B cell (primary cell): Measurements from ENCODE around the gene MRPS23. TPM values are rescaled to one million over a fixed set of nuclear protein-coding genes. Genes with fewer than 3 reads are reported as not detected.

Source experiments
- ATAC-seq: fragments of 200-7000 bp; cut with Tn5 transposase; one replicate; pipeline ENCODE4 v1.10.0; 2021; ENCODE audit warnings: low read depth, mild to moderate bottlenecking, moderate number of reproducible peaks, moderate library complexity
- CTCF ChIA-PET: fragments of 350-600 bp; sonication (Branson Sonifier 250); formaldehyde crosslinking; loops from one replicate; lab custom pipeline; 2021; ENCODE audit warnings: antibody characterized with exemption, inconsistent platforms; lab: Charles Lee
- POLR2A ChIA-PET: fragments of 350-600 bp; sonication (Branson Sonifier 250); formaldehyde crosslinking; loops from one replicate; lab custom pipeline; 2021; ENCODE audit warnings: antibody characterized with exemption; lab: Charles Lee
- DNase-seq: peaks from one replicate; pipeline ENCODE4 v3.0.0; 2013
- H2AFZ ChIP-seq: 2 replicates; pipeline ENCODE4 v1.6.1; 2012; ENCODE audit warnings: mild to moderate bottlenecking, low read depth, low read length; ENCODE audit not compliant: insufficient read depth, poor library complexity, severe bottlenecking
- H3K27ac ChIP-seq, 2 donors: 1 replicate in 1 of 2; 2 replicates in 1 of 2; pipeline ENCODE4 v1.5.1; 2012 to 2013; ENCODE audit warnings: low read length in 2 of 2, mild to moderate bottlenecking in 2 of 2, moderate library complexity in 1 of 2
- H3K27me3 ChIP-seq, 4 experiments: fragments of 200-600 bp in 1 of 4; sonication (generic) in 1 of 4; replicated peaks in 1 of 4; 1 replicate in 2 of 4; 2 replicates in 2 of 4; pipeline versions ENCODE4 v1.6.1 to v1.7.0; 2013 to 2016; ENCODE audit warnings: low read length in 3 of 4, mild to moderate bottlenecking in 2 of 4, mixed read lengths in 1 of 4, moderate library complexity in 1 of 4; ENCODE audit not compliant: insufficient read depth in 4 of 4, control insufficient read depth in 3 of 4; ENCODE audit errors: control extremely low read depth in 1 of 4
- H3K36me3 ChIP-seq, 2 experiments: replicated peaks in 1 of 2; 1 replicate in 1 of 2; 2 replicates in 1 of 2; pipeline versions ENCODE4 v1.6.1 to v1.7.1; 2013; ENCODE audit warnings: low read length in 1 of 2; ENCODE audit not compliant: insufficient read depth in 2 of 2, control insufficient read depth in 1 of 2; ENCODE audit errors: control extremely low read depth in 1 of 2, extremely low read depth in 1 of 2
- H3K4me1 ChIP-seq, 2 donors: fragments of 200-600 bp in 1 of 2; sonication (generic) in 1 of 2; 1 replicate in 1 of 2; 2 replicates in 1 of 2; pipeline versions ENCODE4 v1.5.1 to v1.6.1; 2013 to 2017; ENCODE audit warnings: low read length in 2 of 2; ENCODE audit not compliant: control insufficient read depth in 2 of 2, insufficient read depth in 2 of 2
- H3K4me2 ChIP-seq: replicated peaks from 2 replicates; pipeline ENCODE3; 2012; ENCODE audit warnings: mild to moderate bottlenecking, low read depth, low read length; ENCODE audit not compliant: poor library complexity, severe bottlenecking
- H3K4me3 ChIP-seq, 5 experiments: fragments of 200-600 bp in 1 of 5; sonication (generic) in 1 of 5; 1 replicate in 3 of 5; 2 replicates in 2 of 5; pipeline versions ENCODE4 v1.5.1 to v1.7.0; 2011 to 2016; ENCODE audit warnings: low read length in 4 of 5, mild to moderate bottlenecking in 4 of 5, low read depth in 2 of 5, control low read depth in 1 of 5, moderate library complexity in 1 of 5; ENCODE audit not compliant: insufficient read depth in 1 of 5; ENCODE audit errors: control extremely low read depth in 1 of 5, extremely low read depth in 1 of 5
- H3K79me2 ChIP-seq: fragments of 200-600 bp; sonication (generic); one replicate; pipeline ENCODE4 v1.6.0; 2016; ENCODE audit warnings: low read length; ENCODE audit not compliant: control insufficient read depth, insufficient read depth
- H3K9ac ChIP-seq: fragments of 200-600 bp; sonication (generic); 2 replicates; pipeline ENCODE4 v1.6.1; 2017; ENCODE audit warnings: mild to moderate bottlenecking, low read length, moderate library complexity
- H3K9me3 ChIP-seq, 3 donors: one replicate each; pipeline versions ENCODE4 v1.6.1 to v1.7.1; 2013; ENCODE audit warnings: low read length in 2 of 3; ENCODE audit not compliant: control insufficient read depth in 2 of 3, insufficient read depth in 1 of 3; ENCODE audit errors: control extremely low read depth in 1 of 3
- H4K20me1 ChIP-seq: 2 replicates; pipeline ENCODE4 v1.6.0; 2012; ENCODE audit warnings: mild to moderate bottlenecking, low read length; ENCODE audit not compliant: insufficient read depth, control insufficient read depth, poor library complexity, severe bottlenecking
- H3K27ac Mint-ChIP-seq: one replicate; pipeline ENCODE4 v1.8.0; 2021; ENCODE audit warnings: mixed read lengths
- H3K27me3 Mint-ChIP-seq: one replicate; pipeline ENCODE4 v1.8.0; 2021; ENCODE audit warnings: mixed read lengths
- H3K4me1 Mint-ChIP-seq: one replicate; pipeline ENCODE4 v1.8.0; 2021; ENCODE audit warnings: mixed read lengths
- H3K4me3 Mint-ChIP-seq: one replicate; pipeline ENCODE4 v1.8.0; 2021; ENCODE audit warnings: mixed read lengths
- H3K9me3 Mint-ChIP-seq: one replicate; pipeline ENCODE4 v1.8.0; 2022; ENCODE audit warnings: mixed read lengths; ENCODE audit not compliant: insufficient read depth
- CTCF ChIP-seq: fragments of 200-600 bp; IDR thresholded peaks from one replicate; pipeline ENCODE4 v1.8.0; 2022; ENCODE audit warnings: antibody characterized with exemption, mild to moderate bottlenecking
- EZH2 ChIP-seq: IDR thresholded peaks from 2 replicates; pipeline ENCODE4 v1.6.1; 2012; ENCODE audit warnings: borderline replicate concordance, low read depth, mild to moderate bottlenecking, moderate library complexity, low read length; ENCODE audit not compliant: insufficient read depth, poor library complexity, severe bottlenecking
- WGBS: methylation state at CpG from one replicate; pipeline ENCODE4 v1.1.5; 2013; ENCODE audit warnings: missing lambda C conversion rate; ENCODE audit not compliant: insufficient coverage; 5-methylcytosine and 5-hydroxymethylcytosine counted together
- intact Hi-C: fragments of 100-400 bp; cut with micrococcal nuclease; formaldehyde crosslinking; loops from one replicate; pipeline ENCODE4 v1.10.0; 2022
- polyA plus RNA-seq: library from polyadenylated mRNA; depleted of rRNA; stranded (reverse); fragments of >200 nt; gene quantifications from 2 replicates; pipeline ENCODE4 v1.2.3, GENCODE V29; 2012
- total RNA-seq, 2 donors: library from RNA; stranded (reverse); fragments of 120-200 nt in 1 of 2; gene quantifications; 1 replicate in 1 of 2; 2 replicates in 1 of 2; pipeline versions ENCODE4 v1.2.3 to v1.2.4, GENCODE V29; 2013 to 2022

MRPS23 gene
- total and polyA plus RNA-seq, 2 donors (not counting 1 experiment from before 2014, with no cell fraction given), result 10.3 to 25.4 TPM

DNA sequence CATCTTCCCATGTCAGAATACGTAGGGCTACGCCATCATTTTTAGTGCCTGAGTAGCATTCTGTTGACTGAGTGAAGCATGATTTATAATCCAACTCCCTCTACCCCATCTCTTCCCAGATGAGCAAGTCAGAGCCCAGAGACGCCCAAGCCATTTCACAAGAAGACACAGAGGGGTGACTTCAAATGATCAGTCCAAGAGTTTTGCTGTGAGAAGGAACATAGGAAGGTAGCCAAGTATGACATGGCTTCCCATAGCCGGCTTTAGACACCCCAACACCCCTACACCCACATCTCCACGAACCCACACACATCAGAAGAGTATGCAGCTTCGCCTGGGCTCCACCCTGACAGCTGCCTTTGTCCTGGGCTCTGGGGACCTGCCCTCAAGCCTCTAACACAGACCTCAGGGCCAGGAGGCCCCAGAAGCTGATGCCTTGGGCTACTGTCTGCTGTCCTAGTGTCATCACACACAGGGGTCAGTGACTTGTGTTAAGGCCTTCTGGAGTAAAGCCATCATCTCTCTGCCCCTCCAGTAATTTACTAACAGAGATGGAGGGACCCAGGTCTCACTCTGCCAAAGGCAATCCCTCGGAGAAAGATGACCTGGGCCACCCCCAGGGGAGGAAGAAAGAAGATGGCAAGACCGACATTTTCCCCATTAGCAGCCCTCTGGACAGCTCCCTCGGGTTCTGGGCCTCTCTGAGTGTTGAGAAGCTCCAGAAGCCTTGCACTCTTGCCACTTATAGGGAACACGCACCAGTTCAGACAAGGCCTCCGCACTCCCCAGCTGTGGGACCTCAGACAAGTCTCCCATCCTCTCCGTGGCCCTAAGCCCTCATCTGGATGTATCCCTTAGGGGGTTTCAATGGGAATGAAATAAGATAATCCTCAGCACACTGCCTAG lies 38.7 kb upstream of the MRPS23 start:
- H3K4me3 Mint-ChIP-seq, result no peak overlapping the region

More for the DNA sequence above, 38.7 kb upstream of the MRPS23 start:
- Histone ChIP-seq H4K20me1 (no peaks in the 10 kb centered on the region), H3K9me3 (no peaks in the 10 kb centered on the region), H3K36me3 (no peaks in the 10 kb centered on the region), H3K4me3 (no peak overlapping the region), H3K27me3 (peaks cover 0 to 35% (median 11%) of the 10 kb centered on the region in 4 experiments), H3K4me2 (no peak overlapping the region), H3K27ac (no peak overlapping the region), H3K9ac (no peak overlapping the region), H2AFZ (no peak overlapping the region), H3K79me2 (no peaks in the 10 kb centered on the region), H3K4me1 (peaks cover 0 to 3% of the 10 kb centered on the region in 2 donors)
- DNase-seq (no peak), ATAC-seq (no peak)
- TF ChIP-seq CTCF, result no peak
- TF ChIP-seq EZH2, result no peak
- H3K27me3 Mint-ChIP-seq, result peaks cover 38% of the 10 kb centered on the region
- intact Hi-C loops, result no loop called here
- H3K9me3 Mint-ChIP-seq, result no peaks in the 10 kb centered on the region
- H3K27ac Mint-ChIP-seq, result no peak overlapping the region
- WGBS, result 75% methylated on average over 6 of the region's 12 CpGs
- ChIA-PET CTCF (interaction anchor here (0.6 to 10.5 kb wide), 3 partner anchors 30 to 545 kb away, joined by 5 to 214 read pairs (median 30); partner anchors contain the start of gene VEZF1), POLR2A (interaction anchor here (0.7 kb wide), 1 partner anchor 11 kb away, joined by 4 read pairs; no protein-coding TSS in a partner anchor)
- H3K4me1 Mint-ChIP-seq, result peaks cover 5% of the 10 kb centered on the region
